Astrocyte (in vitro differentiated cells and primary cell): ENCODE results near the gene ZNF782.

Experiments used
- CTCF ChIP-seq: IDR thresholded peaks from 2 replicates; pipeline ENCODE4 v1.5.1; 2011; ENCODE audit warnings: low read depth, mild to moderate bottlenecking, inconsistent platforms, low read length, moderate library complexity; ENCODE audit not compliant: insufficient read depth
- EZH2 ChIP-seq: IDR thresholded peaks from 2 replicates; pipeline ENCODE4 v1.6.1; 2012; ENCODE audit warnings: mild to moderate bottlenecking, low read length, inconsistent platforms; ENCODE audit not compliant: insufficient read depth

GRCh38 chr9:96777426-96777864 lies 76.9 kb downstream of the ZNF782 start:
- no peak for TF ChIP-seq CTCF
- no peak for TF ChIP-seq EZH2
